Measurements from ENCODE around the gene SELL. TPM values are rescaled to one million over a fixed set of nuclear protein-coding genes. Genes with fewer than 3 reads are reported as not detected.

SELL gene
- total RNA-seq, 2 donors from 2014 or later = 1.5 to 2.2 TPM

DNA sequence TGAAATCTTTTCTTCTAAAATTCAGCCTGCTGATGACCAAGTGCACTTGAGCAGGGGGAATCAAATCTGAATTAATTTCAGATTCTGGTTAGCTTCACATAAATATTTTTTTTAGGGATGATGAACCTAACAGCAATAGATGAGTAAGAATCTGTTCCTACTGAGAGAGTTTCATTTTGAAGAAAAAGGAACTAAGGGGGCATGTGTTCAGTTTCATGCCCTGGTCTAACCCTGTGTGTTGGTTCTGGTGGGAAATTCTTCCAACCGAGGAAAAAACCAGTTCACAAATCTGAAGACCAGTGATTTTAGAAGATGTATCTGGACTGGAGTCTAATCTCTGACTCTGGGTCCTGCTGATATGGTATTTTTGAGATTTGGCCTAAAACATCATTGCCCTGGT lies 13.7 kb downstream of the SELL start:
- Histone ChIP-seq H3K4me3 (no peak overlapping the region), H3K9ac (ENCODE audit: low read depth in 2 of 2, low read length in 2 of 2) (no peak overlapping the region), H3K27me3 (no peaks in the 10 kb centered on the region), H3K36me3 (no peaks in the 10 kb centered on the region), H3K4me1 (no peaks in the 10 kb centered on the region), H3K9me3 (no peaks in the 10 kb centered on the region), H3K27ac (no peak overlapping the region)
- intact Hi-C loops (cut with DNase I) = no loop called here
- TF ChIP-seq CTCF (IDR thresholded peaks at IDR 0.05) = no peak
- no peak for DNase-seq

DNA sequence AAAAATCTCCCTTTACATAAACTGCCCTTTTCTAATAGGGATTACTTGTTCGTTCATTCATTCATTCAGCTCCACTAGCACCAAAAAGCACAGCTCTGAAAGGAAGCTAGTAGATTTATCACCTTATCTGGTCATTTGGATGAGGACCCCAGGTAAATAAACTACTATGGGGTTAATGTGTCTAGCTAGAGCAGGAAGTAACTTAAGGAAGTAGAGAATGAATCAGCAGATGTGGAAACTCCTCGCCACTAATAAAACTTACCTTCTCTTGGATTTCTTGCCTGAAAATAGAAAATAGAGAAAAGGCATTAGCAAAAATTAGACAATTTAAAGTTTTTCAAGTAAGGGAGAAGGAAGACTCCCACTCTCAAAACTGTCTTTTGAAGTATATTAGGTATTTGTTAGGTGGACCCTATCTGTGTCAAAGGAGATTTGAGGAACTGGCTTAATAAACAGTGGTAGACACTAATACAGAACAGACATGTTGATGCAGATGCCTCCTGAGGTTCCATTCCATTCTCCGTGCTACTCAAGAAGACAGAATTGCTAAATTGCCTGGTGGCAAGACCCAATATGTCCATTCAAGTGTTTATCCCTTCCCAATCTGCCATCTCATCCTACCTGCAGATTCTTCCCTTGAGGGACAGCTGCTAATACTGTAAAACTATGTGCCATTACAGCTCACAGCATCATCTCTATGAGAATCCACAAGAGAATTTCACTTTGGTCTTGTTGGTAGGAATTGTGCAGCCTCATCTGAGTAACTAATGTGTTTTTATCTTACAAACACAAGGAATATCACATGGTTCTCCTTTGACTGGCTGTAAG lies 14.9 kb downstream of the SELL start:
- H3K36me3 ChIP-seq = no peaks in the 10 kb centered on the region
- intact Hi-C loops (cut with DNase I) = no loop called here
- no peaks in the 10 kb centered on the region for H3K4me1 ChIP-seq
- DNase-seq = no peak
- no peak overlapping the region for H3K27ac ChIP-seq
- no peaks in the 10 kb centered on the region for H3K27me3 ChIP-seq
- no peak for TF ChIP-seq CTCF (IDR thresholded peaks at IDR 0.05)
- no peak overlapping the region for H3K4me3 ChIP-seq
- H3K9me3 ChIP-seq = no peaks in the 10 kb centered on the region
- H3K9ac ChIP-seq (ENCODE audit: low read depth in 2 of 2, low read length in 2 of 2) = no peak overlapping the region

GRCh38 chr1:169694304-169695075 lies 16.9 kb downstream of the SELL start:
- no peak overlapping the region for H3K27ac ChIP-seq
- no peak overlapping the region for H3K4me3 ChIP-seq
- intact Hi-C loops (cut with DNase I) = no loop called here
- no peaks in the 10 kb centered on the region for H3K4me1 ChIP-seq
- DNase-seq = no peak
- no peak overlapping the region for H3K9ac ChIP-seq (ENCODE audit: low read depth in 2 of 2, low read length in 2 of 2)
- no peaks in the 10 kb centered on the region for H3K27me3 ChIP-seq
- no peaks in the 10 kb centered on the region for H3K9me3 ChIP-seq
- no peak for TF ChIP-seq CTCF (IDR thresholded peaks at IDR 0.05)
- no peaks in the 10 kb centered on the region for H3K36me3 ChIP-seq

GRCh38 chr1:169692756-169693460 lies 18.5 kb downstream of the SELL start:
- no peak overlapping the region for H3K4me3 ChIP-seq
- H3K9me3 ChIP-seq = no peaks in the 10 kb centered on the region
- no peaks in the 10 kb centered on the region for H3K4me1 ChIP-seq
- H3K27ac ChIP-seq = no peak overlapping the region
- H3K27me3 ChIP-seq = no peaks in the 10 kb centered on the region
- TF ChIP-seq CTCF (IDR thresholded peaks at IDR 0.05) = no peak
- H3K36me3 ChIP-seq = no peaks in the 10 kb centered on the region
- no peak for DNase-seq
- intact Hi-C loops (cut with DNase I) = no loop called here
- no peak overlapping the region for H3K9ac ChIP-seq (ENCODE audit: low read depth in 2 of 2, low read length in 2 of 2)

- no peak for DNase-seq
- Histone ChIP-seq H3K27me3 (no peaks in the 10 kb centered on the region), H3K27ac (no peak overlapping the region), H3K4me1 (no peaks in the 10 kb centered on the region), H3K9me3 (no peaks in the 10 kb centered on the region), H3K4me3 (no peak overlapping the region), H3K9ac (ENCODE audit: low read depth in 2 of 2, low read length in 2 of 2) (no peak overlapping the region), H3K36me3 (no peaks in the 10 kb centered on the region)
- no peak for TF ChIP-seq CTCF (IDR thresholded peaks at IDR 0.05)
- intact Hi-C loops (cut with DNase I) = no loop called here
Observed at GRCh38 chr1:169690489-169690888, 20.9 kb downstream of the SELL start.
